Liver (tissue), 3 donors: ENCODE results near the gene PLB1.

Source experiments
- ATF3 ChIP-seq: IDR thresholded peaks from 2 replicates; pipeline ENCODE4 v1.6.1; 2016; ENCODE audit warnings: antibody characterized with exemption
- CTCF ChIP-seq: fragments of 150-350 bp; IDR thresholded peaks from 2 replicates; pipeline ENCODE4 v1.5.1; 2017; ENCODE audit warnings: improper control_type of control experiment, low read depth, low read length; ENCODE audit not compliant: missing input control
- EGR1 ChIP-seq, 2 donors: IDR thresholded peaks; 2 replicates each; pipeline ENCODE4 v1.6.1; 2016 to 2018; ENCODE audit warnings: antibody characterized with exemption in 2 of 2, low read depth in 2 of 2
- FOXA1 ChIP-seq: IDR thresholded peaks from 2 replicates; pipeline ENCODE4 v1.6.1; 2016; ENCODE audit warnings: antibody characterized with exemption
- FOXA2 ChIP-seq: IDR thresholded peaks from 2 replicates; pipeline ENCODE4 v1.6.1; 2016; ENCODE audit warnings: antibody characterized with exemption
- JUND ChIP-seq, 2 donors: IDR thresholded peaks; 2 replicates each; pipeline ENCODE4 v1.6.1; 2016; ENCODE audit warnings: antibody characterized with exemption in 2 of 2
- RAD21 ChIP-seq, 2 donors: IDR thresholded peaks; 2 replicates each; pipeline ENCODE4 v1.6.1; 2016; ENCODE audit warnings: antibody characterized with exemption in 2 of 2, mild to moderate bottlenecking in 2 of 2
- REST ChIP-seq: IDR thresholded peaks from 2 replicates; pipeline ENCODE4 v1.6.1; 2016; ENCODE audit warnings: antibody characterized with exemption, mild to moderate bottlenecking
- RXRA ChIP-seq, 2 donors: IDR thresholded peaks; 2 replicates each; pipeline ENCODE4 v1.6.1; 2017 to 2018; ENCODE audit warnings: antibody characterized with exemption in 2 of 2, mild to moderate bottlenecking in 1 of 2
- SP1 ChIP-seq: IDR thresholded peaks from 2 replicates; pipeline ENCODE4 v1.6.1; 2018; ENCODE audit warnings: antibody characterized with exemption, mild to moderate bottlenecking
- TAF1 ChIP-seq: conservative IDR thresholded peaks from 2 replicates; pipeline ENCODE4 v1.6.1; 2016; ENCODE audit warnings: antibody characterized with exemption, mild to moderate bottlenecking
- YY1 ChIP-seq: IDR thresholded peaks from 2 replicates; pipeline ENCODE4 v1.6.1; 2016; ENCODE audit warnings: antibody characterized with exemption, mild to moderate bottlenecking
- ZBTB33 ChIP-seq: IDR thresholded peaks from 2 replicates; pipeline ENCODE4 v1.6.1; 2016; ENCODE audit warnings: antibody characterized with exemption
- TF ChIP-seq, protein P1 (sequence below): IDR thresholded peaks from 2 replicates; pipeline ENCODE4 v1.6.1; 2016; ENCODE audit warnings: antibody characterized with exemption
- donor health status: healthy.
- donor health status: healthy.

- no peak for TF ChIP-seq CTCF
- TF ChIP-seq, protein P1, sequence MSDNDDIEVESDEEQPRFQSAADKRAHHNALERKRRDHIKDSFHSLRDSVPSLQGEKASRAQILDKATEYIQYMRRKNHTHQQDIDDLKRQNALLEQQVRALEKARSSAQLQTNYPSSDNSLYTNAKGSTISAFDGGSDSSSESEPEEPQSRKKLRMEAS, result no peak
- TF ChIP-seq SP1, result no peak
- no peak for TF ChIP-seq ZBTB33
- TF ChIP-seq TAF1, result no peak
- no peak for TF ChIP-seq REST
- no peak for TF ChIP-seq JUND (IDR thresholded peaks at IDR 0.05)
- TF ChIP-seq FOXA2, result no peak
- no peak for TF ChIP-seq YY1
- no peak for TF ChIP-seq RXRA (IDR thresholded peaks at IDR 0.05)
- TF ChIP-seq EGR1 (IDR thresholded peaks at IDR 0.05; ENCODE audit: low read depth in 2 of 2), result no peak
- TF ChIP-seq FOXA1, result no peak
- no peak for TF ChIP-seq RAD21 (IDR thresholded peaks at IDR 0.05)
- TF ChIP-seq ATF3, result no peak
These were observed 15.3 kb upstream of the PLB1 start for GRCh38 chr2:28480403-28481049.
